GM21737 (cell line): ENCODE results near the gene MAP3K19.

Experiments
- ATAC-seq: cut with Tn5 transposase; IDR thresholded peaks from one replicate; pipeline ENCODE4 v1.9.1; 2021; ENCODE audit warnings: mild to moderate bottlenecking, moderate library complexity; ENCODE audit not compliant: unreplicated experiment

Gene MAP3K19

GRCh38 chr2:134934641-134935040 is 112.6 kb downstream of the MAP3K19 start:
- no peak for ATAC-seq

- no peak for ATAC-seq
Measured at GRCh38 chr2:134934150-134934549, 113.1 kb downstream of the MAP3K19 start.

- ATAC-seq, result no peak
Measured at GRCh38 chr2:134933732-134934131, 113.5 kb downstream of the MAP3K19 start.

- no peak for ATAC-seq
Measured at GRCh38 chr2:134932864-134933526, 114.3 kb downstream of the MAP3K19 start.

GRCh38 chr2:134927195-134927594 is 120.1 kb downstream of the MAP3K19 start:
- no peak for ATAC-seq

GRCh38 chr2:134926231-134926931 is 120.9 kb downstream of the MAP3K19 start:
- ATAC-seq, result no peak

- ATAC-seq, result no peak
Measured at GRCh38 chr2:134924912-134925311, 122.3 kb downstream of the MAP3K19 start.

GRCh38 chr2:134919341-134920210 is 127.7 kb downstream of the MAP3K19 start:
- peak; percentile 4 for ATAC-seq

- peak; percentile 86 for ATAC-seq
Measured at GRCh38 chr2:134918526-134919340, 128.5 kb downstream of the MAP3K19 start, which contains the start of gene CCNT2. CCNT2 (plus strand) TSS chr2:134918822; CDS start chr2:134918855, 33 bp downstream.

GRCh38 chr2:134917888-134918525 is 129.2 kb downstream of the MAP3K19 start:
- peak; percentile 73 for ATAC-seq

GRCh38 chr2:134917360-134917865 is 129.8 kb downstream of the MAP3K19 start:
- no peak for ATAC-seq
